Smooth muscle cell (in vitro differentiated cells): ENCODE results near the gene SAYSD1. TPM values are rescaled to one million over a fixed set of nuclear protein-coding genes. Genes with fewer than 3 reads are reported as not detected.

Experiments used
- DNase-seq: peaks from one replicate; lab custom pipeline; 2025; ENCODE audit not compliant: unreplicated experiment; lab: John Stamatoyannopoulos, UW
- H2AFZ ChIP-seq: fragments of 200-600 bp; sonication (generic); 2 replicates; pipeline ENCODE4 v1.6.0; 2016; ENCODE audit warnings: antibody characterized with exemption, low read depth, mild to moderate bottlenecking
- H3F3A ChIP-seq: fragments of 200-600 bp; sonication (generic); 2 replicates; pipeline ENCODE4 v1.6.0; 2017; ENCODE audit warnings: antibody characterized with exemption, low read depth
- H3K27ac ChIP-seq: fragments of 200-600 bp; sonication (generic); 2 replicates; pipeline ENCODE4 v1.5.1; 2016; ENCODE audit warnings: low read depth, mild to moderate bottlenecking
- H3K27me3 ChIP-seq: fragments of 200-600 bp; sonication (generic); 2 replicates; pipeline ENCODE4 v1.6.1; 2016; ENCODE audit warnings: low read depth, mild to moderate bottlenecking
- H3K36me3 ChIP-seq: fragments of 200-600 bp; sonication (generic); 2 replicates; pipeline ENCODE4 v1.5.1; 2016; ENCODE audit warnings: low read depth
- H3K4me1 ChIP-seq: fragments of 200-600 bp; sonication (generic); 2 replicates; pipeline ENCODE4 v1.5.1; 2016; ENCODE audit warnings: low read depth
- H3K4me2 ChIP-seq: fragments of 200-600 bp; sonication (generic); 2 replicates; pipeline ENCODE4 v1.6.0; 2016; ENCODE audit warnings: mild to moderate bottlenecking
- H3K4me3 ChIP-seq: fragments of 200-600 bp; sonication (generic); 2 replicates; pipeline ENCODE4 v1.5.1; 2016; ENCODE audit warnings: mild to moderate bottlenecking
- H3K79me2 ChIP-seq: fragments of 200-600 bp; sonication (generic); 2 replicates; pipeline ENCODE4 v1.6.0; 2016; ENCODE audit warnings: low read depth, mild to moderate bottlenecking
- H3K9ac ChIP-seq: fragments of 200-600 bp; sonication (generic); 2 replicates; pipeline ENCODE4 v1.6.0; 2016; ENCODE audit warnings: low read depth
- H3K9me3 ChIP-seq: fragments of 200-600 bp; sonication (generic); replicated peaks from 2 replicates; pipeline ENCODE4 v1.5.1; 2016; ENCODE audit warnings: low read depth
- H4K20me1 ChIP-seq: fragments of 200-600 bp; sonication (generic); 2 replicates; pipeline ENCODE4 v1.6.0; 2016; ENCODE audit warnings: low read depth
- CTCF ChIP-seq: fragments of 200-600 bp; sonication (generic); IDR thresholded peaks from 2 replicates; pipeline ENCODE4 v1.5.1; 2017; ENCODE audit warnings: borderline replicate concordance, mild to moderate bottlenecking, antibody characterized with exemption; ENCODE audit not compliant: insufficient read depth, poor library complexity, severe bottlenecking
- WGBS: methylation state at CpG from one replicate; pipeline ENCODE4 v1.1.7; 2016; ENCODE audit warnings: low lambda C conversion rate; 5-methylcytosine and 5-hydroxymethylcytosine counted together
- polyA plus RNA-seq: library from polyadenylated mRNA; unstranded; fragments of >200 nt; fragmentation: Nextera tagmentation; extraction: Ambion mirVana; gene quantifications from 2 replicates; pipeline ENCODE4 v1.2.1, GENCODE V29; 2016
- total RNA-seq: library from RNA; depleted of rRNA; stranded (reverse); fragments of >200 nt; gene quantifications from 2 replicates; pipeline ENCODE4 v1.2.3, GENCODE V29; 2014

The SAYSD1 gene
- total and polyA plus RNA-seq, 2 experiments from 2014 or later, result 6.3 to 7.7 TPM

- 86% methylated on average over 3 of the region's 3 CpGs for WGBS
- Histone ChIP-seq H3K79me2 (no peaks in the 10 kb centered on the region), H3K36me3 (no peaks in the 10 kb centered on the region), H3K27ac (no peak overlapping the region), H2AFZ (no peak overlapping the region), H3K9ac (no peak overlapping the region), H3F3A (no peaks in the 10 kb centered on the region), H3K27me3 (peaks cover 39% of the 10 kb centered on the region), H3K4me3 (no peak overlapping the region), H4K20me1 (no peaks in the 10 kb centered on the region), H3K9me3 (no peaks in the 10 kb centered on the region), H3K4me1 (no peaks in the 10 kb centered on the region), H3K4me2 (no peak overlapping the region)
- DNase-seq, result no peak
- no peak for TF ChIP-seq CTCF
These were observed 53.4 kb downstream of the SAYSD1 start for GRCh38 chr6:39061588-39061987.

- H3K36me3 ChIP-seq, result no peaks in the 10 kb centered on the region
- H3K4me1 ChIP-seq, result no peaks in the 10 kb centered on the region
- no peak overlapping the region for H3K9ac ChIP-seq
- no peaks in the 10 kb centered on the region for H3K9me3 ChIP-seq
- no peak overlapping the region for H2AFZ ChIP-seq
- H3K27me3 ChIP-seq, result peaks cover 40% of the 10 kb centered on the region
- 73% methylated on average over 6 of the region's 6 CpGs for WGBS
- H3K4me3 ChIP-seq, result no peak overlapping the region
- no peak for TF ChIP-seq CTCF
- no peak overlapping the region for H3K27ac ChIP-seq
- no peaks in the 10 kb centered on the region for H3K79me2 ChIP-seq
- H3K4me2 ChIP-seq, result no peak overlapping the region
- H4K20me1 ChIP-seq, result no peaks in the 10 kb centered on the region
- no peaks in the 10 kb centered on the region for H3F3A ChIP-seq
- DNase-seq, result no peak
These were observed 53.8 kb downstream of the SAYSD1 start for GRCh38 chr6:39061182-39061581.

GRCh38 chr6:39060467-39061160 lies 54.4 kb downstream of the SAYSD1 start:
- Histone ChIP-seq H3K4me2 (no peak overlapping the region), H3K27me3 (peaks cover 45% of the 10 kb centered on the region), H3K79me2 (no peaks in the 10 kb centered on the region), H3K4me1 (no peaks in the 10 kb centered on the region), H3K4me3 (no peak overlapping the region), H2AFZ (no peak overlapping the region), H3K9ac (no peak overlapping the region), H3F3A (no peaks in the 10 kb centered on the region), H3K27ac (no peak overlapping the region), H3K36me3 (no peaks in the 10 kb centered on the region), H4K20me1 (no peaks in the 10 kb centered on the region), H3K9me3 (no peaks in the 10 kb centered on the region)
- DNase-seq, result no peak
- WGBS, result 87% methylated on average over 7 of the region's 7 CpGs
- TF ChIP-seq CTCF, result no peak
